GM20431 (cell line): ENCODE measurements around the gene PRPH2.
"Not testable (repeated sequence)": the region's sequence is repeated elsewhere in the genome, so short reads cannot be mapped to it uniquely, and the experiment has no call there.

Experiments used
- in situ Hi-C: fragments of 300-500 bp; cut with MseI, MboI; formaldehyde crosslinking; loops from one replicate; pipeline ENCODE4 v1.15.0; 2020; ENCODE audit warnings: low sequenced_read_pairs; ENCODE audit not compliant: unreplicated experiment

Gene PRPH2

DNA sequence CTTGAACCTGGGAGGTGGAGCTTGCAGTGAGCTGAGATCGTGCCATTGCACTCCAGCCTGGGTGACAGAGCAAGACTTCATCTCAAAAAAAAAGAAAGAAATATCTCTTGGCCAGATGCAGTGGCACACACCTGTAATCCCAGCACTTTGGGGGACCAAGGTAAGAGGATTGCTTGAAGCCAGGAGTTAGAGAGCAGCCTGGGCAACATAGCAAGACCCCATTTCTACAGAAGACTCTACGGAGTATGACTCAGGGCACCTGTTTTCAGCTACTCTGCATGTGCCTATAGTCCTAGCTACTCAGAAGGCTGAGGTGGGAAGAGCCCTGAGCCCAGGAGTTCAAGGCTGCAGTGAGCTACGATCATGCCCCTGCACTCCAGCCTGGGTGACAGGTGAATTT, 19.6 kb downstream of the PRPH2 start:
- in situ Hi-C loops, result not testable (repeated sequence)

GRCh38 chr6:42702200-42702599, 20.2 kb downstream of the PRPH2 start:
- in situ Hi-C loops, result no loop called here

DNA sequence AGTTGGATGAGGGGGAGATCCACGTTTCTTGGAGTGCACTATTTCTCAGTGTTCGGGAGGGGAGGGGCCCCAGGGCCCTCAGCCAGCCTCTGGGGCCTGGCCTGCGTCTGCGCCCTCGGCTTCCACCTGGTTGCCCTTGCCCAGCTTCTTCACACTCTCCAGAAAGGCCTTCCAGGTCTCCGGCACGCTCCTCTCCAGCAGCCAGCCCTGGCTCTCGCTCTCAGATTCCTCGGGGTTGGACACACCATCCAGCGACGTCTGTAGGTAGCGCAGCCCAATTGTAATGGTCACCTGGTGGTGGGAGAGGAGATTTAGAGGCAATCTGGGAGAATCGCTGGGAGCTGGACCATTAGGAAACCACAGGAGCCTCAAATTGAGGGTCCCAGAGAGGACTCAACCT, 24.2 kb downstream of the PRPH2 start:
- in situ Hi-C loops, result no loop called here

GRCh38 chr6:42697268-42697655, 25.1 kb downstream of the PRPH2 start:
- in situ Hi-C loops, result no loop called here

GRCh38 chr6:42696526-42697267, 25.7 kb downstream of the PRPH2 start:
- in situ Hi-C loops, result no loop called here

- in situ Hi-C loops, result no loop called here
Measured at GRCh38 chr6:42694586-42694985, 27.8 kb downstream of the PRPH2 start.

GRCh38 chr6:42693725-42694323, 28.6 kb downstream of the PRPH2 start:
- in situ Hi-C loops, result no loop called here

GRCh38 chr6:42692137-42692911, 30.1 kb downstream of the PRPH2 start:
- in situ Hi-C loops, result no loop called here

DNA sequence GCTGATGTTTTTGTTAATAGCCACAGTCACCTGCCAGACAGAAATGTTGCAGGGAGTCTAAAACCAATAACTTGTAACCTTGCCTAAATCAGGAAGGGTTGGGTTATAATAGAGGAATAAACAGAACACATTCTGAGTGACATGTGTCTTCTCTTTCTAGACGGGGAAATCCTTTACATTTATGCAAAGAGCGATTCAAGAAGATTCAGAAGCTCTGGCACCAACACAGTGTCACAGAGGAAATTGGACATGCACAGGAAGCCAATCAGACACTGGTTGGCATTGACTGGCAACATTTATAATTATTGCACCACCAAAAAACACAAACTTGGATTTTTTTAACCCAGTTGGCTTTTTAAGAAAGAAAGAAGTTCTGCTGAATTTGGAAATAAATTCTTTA, 31.5 kb downstream of the PRPH2 start:
- in situ Hi-C loops, result no loop called here

DNA sequence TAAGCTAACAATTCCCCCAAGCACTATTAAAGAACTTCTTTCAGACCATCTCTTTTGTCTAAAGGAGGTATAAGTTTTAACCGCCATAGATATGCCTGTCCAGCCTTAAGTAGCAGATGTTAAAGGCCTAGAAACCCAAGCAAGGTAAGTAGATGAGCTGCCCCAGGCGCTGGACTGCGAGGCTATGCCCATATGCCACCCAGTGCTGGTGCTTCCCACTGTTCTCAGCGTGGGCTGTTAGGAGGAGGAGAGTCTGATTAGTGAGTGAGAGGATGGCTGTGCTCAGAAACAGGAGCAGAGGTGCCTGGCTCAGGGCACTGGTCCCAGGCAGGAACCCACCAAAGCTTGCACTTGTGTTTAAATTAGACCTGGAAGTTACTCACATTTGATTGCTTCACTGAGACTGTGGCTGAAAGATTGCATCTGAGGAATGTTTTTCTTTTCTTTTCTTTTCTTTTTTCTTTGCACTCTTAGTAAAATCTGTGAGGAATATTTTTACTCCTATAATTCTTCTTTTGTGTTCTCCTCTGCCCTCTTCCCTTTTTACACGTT, 32.2 kb downstream of the PRPH2 start:
- in situ Hi-C loops, result no loop called here

DNA sequence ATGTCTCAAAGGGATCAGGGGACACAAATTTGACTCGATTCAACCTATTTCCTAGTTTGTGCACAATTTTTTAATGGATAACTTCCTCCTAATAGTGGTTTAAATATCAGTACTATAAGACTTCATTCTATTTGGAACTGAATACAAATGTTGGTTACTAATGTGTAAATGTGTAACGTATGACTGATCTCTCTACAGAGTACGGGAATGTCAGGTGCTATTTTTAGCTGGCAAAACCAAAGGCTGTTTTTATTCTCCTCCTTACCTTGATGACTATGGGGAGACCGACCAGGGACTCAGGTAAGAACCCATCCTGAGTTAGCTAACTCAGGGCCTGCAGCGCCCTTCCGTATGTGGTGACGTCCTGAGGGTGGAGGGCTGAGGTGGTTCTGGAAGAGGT, 33.0 kb downstream of the PRPH2 start:
- in situ Hi-C loops, result no loop called here

- in situ Hi-C loops, result no loop called here
Measured at GRCh38 chr6:42688281-42688680, 34.1 kb downstream of the PRPH2 start.

- in situ Hi-C loops, result no loop called here
Measured at GRCh38 chr6:42679358-42679757, 43.0 kb downstream of the PRPH2 start.

DNA sequence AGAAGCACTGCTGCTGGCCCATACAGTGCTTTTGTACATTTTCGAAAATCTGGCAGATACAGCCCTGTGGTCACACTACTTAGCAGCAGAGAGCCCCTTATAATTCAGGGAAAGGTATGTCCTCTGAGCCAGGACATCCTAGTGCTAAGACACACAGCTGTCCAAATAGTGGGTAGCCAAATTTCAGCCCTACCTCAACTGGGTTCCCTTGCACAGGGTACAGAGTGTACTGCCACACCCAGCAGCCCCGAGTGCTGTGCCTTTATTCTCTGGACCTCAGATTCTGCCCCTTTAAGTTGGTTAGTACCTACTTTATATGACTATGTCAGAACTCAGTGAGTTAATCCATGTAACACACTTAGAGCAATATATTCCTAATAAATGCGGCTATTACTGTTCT, 47.6 kb downstream of the PRPH2 start:
- in situ Hi-C loops, result no loop called here

GRCh38 chr6:42674368-42674767, 48.0 kb downstream of the PRPH2 start:
- in situ Hi-C loops, result not testable (repeated sequence)

DNA sequence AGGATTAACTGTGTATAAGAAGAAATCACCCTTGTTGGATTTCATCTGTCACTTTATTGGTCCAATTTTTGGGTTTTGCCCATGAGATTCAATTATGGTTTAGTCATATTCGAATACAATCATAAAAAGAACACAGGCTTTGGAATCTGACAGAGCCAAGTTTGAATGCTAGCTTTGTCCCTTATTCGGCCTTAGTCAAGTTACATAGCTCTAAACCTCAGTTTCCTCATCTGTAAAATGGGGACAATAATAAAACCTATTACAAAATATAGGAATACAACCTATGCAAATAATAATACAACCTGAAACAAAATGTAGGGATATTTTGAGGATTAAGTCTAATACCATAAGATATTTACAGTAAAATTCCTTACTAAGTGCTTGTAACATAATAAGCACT, 57.7 kb downstream of the PRPH2 start:
- in situ Hi-C loops, result loop anchor here (10.0 kb wide), 1 partner anchor 200 kb away; no protein-coding TSS in a partner anchor

DNA sequence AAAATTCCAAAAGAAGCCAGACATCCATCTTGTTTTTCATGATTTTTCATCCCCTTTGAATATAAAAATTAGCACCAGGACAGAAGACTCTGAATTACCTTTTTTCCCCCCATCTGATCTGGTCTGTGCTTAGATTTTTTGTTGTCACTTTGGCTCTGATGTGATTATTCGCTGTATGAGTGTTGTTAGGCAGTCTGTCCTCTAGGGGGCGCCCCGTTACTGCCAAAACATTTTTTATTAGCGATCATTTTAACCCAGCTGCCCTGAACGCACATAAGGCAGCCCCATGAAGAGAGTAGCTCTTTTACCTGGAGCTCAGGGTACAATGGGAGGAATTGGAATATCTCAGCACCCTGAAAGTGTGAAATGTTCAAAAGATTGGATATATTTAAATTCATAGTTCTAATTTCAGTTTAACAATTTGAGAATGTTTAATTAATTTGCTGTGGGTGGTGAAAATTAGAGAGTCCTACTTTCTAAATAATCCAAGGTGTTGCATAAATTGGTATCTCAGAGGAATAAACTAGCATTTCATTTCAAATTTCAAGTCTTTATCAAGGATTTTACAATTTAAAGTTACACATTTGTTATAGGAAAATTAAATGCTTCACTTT, 60.8 kb downstream of the PRPH2 start:
- in situ Hi-C loops, result loop anchor here (10.0 kb wide), 1 partner anchor 203 kb away; no protein-coding TSS in a partner anchor

GRCh38 chr6:42659806-42660205, 62.6 kb downstream of the PRPH2 start:
- in situ Hi-C loops, result loop anchor here (10.0 kb wide), 1 partner anchor 205 kb away; no protein-coding TSS in a partner anchor

DNA sequence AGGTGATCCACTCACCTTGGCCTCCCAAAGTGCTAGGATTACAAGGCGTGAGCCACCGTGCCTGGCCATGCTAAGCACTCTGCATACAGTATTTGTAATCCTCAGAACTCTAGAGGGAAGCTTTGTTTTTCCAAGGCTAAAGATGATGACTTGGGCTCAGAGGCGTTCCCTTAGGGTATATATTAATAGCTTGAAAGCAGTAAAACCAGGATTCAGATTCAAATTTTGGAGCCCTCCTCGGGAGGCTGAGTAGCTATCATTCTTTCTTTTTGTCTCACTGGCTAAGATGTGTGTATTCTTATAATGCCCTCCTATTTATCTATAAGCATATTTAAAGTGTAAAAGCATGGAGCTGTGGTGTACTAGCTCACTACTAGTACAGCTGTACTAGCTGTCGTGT, 68.5 kb downstream of the PRPH2 start:
- in situ Hi-C loops, result no loop called here

GRCh38 chr6:42652024-42652746, 70.2 kb downstream of the PRPH2 start:
- in situ Hi-C loops, result no loop called here
